Frontal cortex (tissue), 4 donors: Measurements from ENCODE around the gene OSBP. TPM values are rescaled to one million over a fixed set of nuclear protein-coding genes. Genes with fewer than 3 reads are reported as not detected.
"Not testable (repeated sequence)": the region's sequence is repeated elsewhere in the genome, so short reads cannot be mapped to it uniquely, and the experiment has no call there.

Experiments used
- DNase-seq, 2 donors: peaks; one replicate each; pipeline ENCODE4 v3.0.0; 2012; ENCODE audit warnings: low spot score in 2 of 2
- FAIRE-seq: peaks from 2 replicates; lab custom pipeline; 2012; peaks lifted over from hg19 to GRCh38; lab: Jason Lieb, UNC
- total RNA-seq: library from RNA; depleted of rRNA; stranded (reverse); fragments of >200 nt; gene quantifications from one replicate; pipeline ENCODE4 v1.2.3, GENCODE V29; 2014
- donor health status: control.
- donor health status: control.
- donor health status: control.

The OSBP gene
- total RNA-seq: 33.8 TPM

GRCh38 chr11:59615637-59616395 is at the start of gene OSBP:
OSBP (minus strand) TSS chr11:59615774; CDS start chr11:59615664, 110 bp downstream.
- FAIRE-seq (peak; percentile 99), DNase-seq (peak; percentile 95 to 98)

GRCh38 chr11:59660621-59661020 is 45.0 kb upstream of the OSBP start:
- FAIRE-seq: no peak
- DNase-seq: no peak

GRCh38 chr11:59659981-59660380 is 44.4 kb upstream of the OSBP start:
- no peak for DNase-seq
- no peak for FAIRE-seq

GRCh38 chr11:59658036-59658435 is 42.5 kb upstream of the OSBP start:
- DNase-seq (no peak), FAIRE-seq (no peak)

- DNase-seq: no peak
- FAIRE-seq: no peak
Measured at GRCh38 chr11:59654893-59655292, 39.3 kb upstream of the OSBP start.

- DNase-seq (no peak), FAIRE-seq (no peak)
Measured at GRCh38 chr11:59647245-59647980, 31.8 kb upstream of the OSBP start.

- FAIRE-seq: no peak
- no peak for DNase-seq
Measured at GRCh38 chr11:59644528-59644927, 29.0 kb upstream of the OSBP start.

- DNase-seq (no peak), FAIRE-seq (no peak)
Measured at GRCh38 chr11:59643390-59643789, 27.8 kb upstream of the OSBP start.

- no peak for FAIRE-seq
Measured at GRCh38 chr11:59641156-59641555, 25.6 kb upstream of the OSBP start.

GRCh38 chr11:59630493-59630892 is 14.9 kb upstream of the OSBP start:
- no peak for DNase-seq
- no peak for FAIRE-seq

More at GRCh38 chr11:59641156-59641555, 25.6 kb upstream of the OSBP start:
- no peak for DNase-seq

- no peak for DNase-seq
- FAIRE-seq: no peak
Measured at GRCh38 chr11:59629996-59630395, 14.4 kb upstream of the OSBP start.

GRCh38 chr11:59626969-59627368 is 11.4 kb upstream of the OSBP start:
- not testable (repeated sequence) for DNase-seq, FAIRE-seq

GRCh38 chr11:59625703-59626102 is 10.1 kb upstream of the OSBP start:
- DNase-seq (no peak), FAIRE-seq (no peak)

- FAIRE-seq: no peak
- no peak for DNase-seq
Measured at GRCh38 chr11:59617876-59618275, 2.3 kb upstream of the OSBP start.

- no peak for DNase-seq
- no peak for FAIRE-seq
Measured at GRCh38 chr11:59616396-59616982, 915 bp upstream of the OSBP start.

GRCh38 chr11:59615120-59615636 is 396 bp downstream of the OSBP start:
- FAIRE-seq (no peak), DNase-seq (no peak)

GRCh38 chr11:59614277-59615119 is 1.1 kb downstream of the OSBP start:
- FAIRE-seq (no peak), DNase-seq (no peak)

GRCh38 chr11:59611570-59612565 is 3.7 kb downstream of the OSBP start:
- DNase-seq (no peak), FAIRE-seq (no peak)

GRCh38 chr11:59610289-59610688 is 5.3 kb downstream of the OSBP start:
- no peak for FAIRE-seq

More at GRCh38 chr11:59610289-59610688, 5.3 kb downstream of the OSBP start:
- no peak for DNase-seq
